ENCODE results near the gene PARVA. TPM values are rescaled to one million over a fixed set of nuclear protein-coding genes. Genes with fewer than 3 reads are reported as not detected.

The PARVA gene
- total and polyA plus RNA-seq, 2 of the 8 experiments (the other 6 are each of a cell fraction or from before 2014, with no cell fraction given), result 3.1 to 13.5 TPM

GRCh38 chr11:12529041-12529440 is 151.7 kb downstream of the PARVA start:
- no peak for FAIRE-seq
- Histone ChIP-seq H3K9ac (replicated peaks in 1 of 4; ENCODE audit: extremely low read depth in 1 of 4, low read depth in 3 of 4, low read length in 3 of 4) (no peak overlapping the region), H3K18ac (ENCODE audit: extremely low read depth, low read length) (no peak overlapping the region), H4K5ac (ENCODE audit: insufficient read length, low read depth, low read length) (no peak overlapping the region), H3K27ac (ENCODE audit: low read depth, low read length) (no peak overlapping the region), H2AFZ (ENCODE audit: low read length) (no peak overlapping the region), H2BK12ac (ENCODE audit: low read depth, low read length) (no peak overlapping the region), H3K79me2 (ENCODE audit: control insufficient read depth in 1 of 2, insufficient read depth in 2 of 2, low read length in 2 of 2) (no peaks in the 10 kb centered on the region), H3K4me2 (ENCODE audit: insufficient read depth in 1 of 2, low read depth in 2 of 2, low read length in 2 of 2) (no peak overlapping the region), H3K4ac (replicated peaks; ENCODE audit: insufficient read length, low read depth, low read length) (no peak overlapping the region), H4K8ac (ENCODE audit: extremely low read depth, insufficient read depth, low read length) (no peak overlapping the region), H2AK5ac (ENCODE audit: low read depth, low read length) (no peak overlapping the region), H3K14ac (ENCODE audit: insufficient read length) (no peak overlapping the region), H3K4me3 (ENCODE audit: extremely low read depth in 1 of 4, insufficient read depth in 2 of 4, low read depth in 3 of 4, low read length in 4 of 4) (no peak overlapping the region), H4K20me1 (replicated peaks in 1 of 2; ENCODE audit: control insufficient read depth in 1 of 2, insufficient read depth in 2 of 2, low read length in 2 of 2) (no peaks in the 10 kb centered on the region), H3K79me1 (ENCODE audit: low read depth, low read length) (no peaks in the 10 kb centered on the region), H2BK20ac (ENCODE audit: low read length) (no peak overlapping the region), H3K4me1 (replicated peaks in 1 of 4; ENCODE audit: control insufficient read depth in 3 of 4, insufficient read depth in 4 of 4, low read length in 3 of 4) (no peaks in the 10 kb centered on the region), H3K56ac (replicated peaks; ENCODE audit: insufficient read length, low read depth, low read length) (no peak overlapping the region), H3K23me2 (ENCODE audit: low read depth, low read length) (no peaks in the 10 kb centered on the region), H3K36me3 (ENCODE audit: control insufficient read depth in 2 of 4, insufficient read depth in 4 of 4, low read length in 3 of 4) (no peaks in the 10 kb centered on the region), H3K23ac (ENCODE audit: insufficient read length) (no peak overlapping the region), H2BK15ac (ENCODE audit: low read length) (no peak overlapping the region), H2BK5ac (ENCODE audit: low read depth, low read length) (no peak overlapping the region), H2BK120ac (replicated peaks; ENCODE audit: low read depth, low read length) (no peak overlapping the region), H3K9me3 (ENCODE audit: insufficient read depth in 2 of 2, low read depth in 1 of 2, low read length in 1 of 2) (no peaks in the 10 kb centered on the region), H3K27me3 (replicated peaks in 1 of 4; ENCODE audit: control insufficient read depth in 3 of 4, extremely low read depth in 1 of 4, insufficient read depth in 3 of 4, low read length in 3 of 4) (no peaks in the 10 kb centered on the region), H4K91ac (replicated peaks; ENCODE audit: insufficient read length, low read length) (no peak overlapping the region)
- TF ChIP-seq TEAD4 (IDR thresholded peaks at IDR 0.05; ENCODE audit: low read depth, low read length) (no peak), SIX5 (IDR thresholded peaks at IDR 0.05; ENCODE audit: low read depth, low read length) (no peak), GTF2F1 (IDR thresholded peaks at IDR 0.05; ENCODE audit: borderline replicate concordance, low read depth, low read length) (no peak), MAFK (IDR thresholded peaks at IDR 0.05; ENCODE audit: low read depth, low read length) (no peak), CBX5 (IDR thresholded peaks at IDR 0.05; ENCODE audit: low read depth, low read length) (no peak), SP1 (IDR thresholded peaks at IDR 0.05; ENCODE audit: low read depth, low read length) (no peak), JUN (IDR thresholded peaks at IDR 0.05; ENCODE audit: low read depth, low read length) (no peak), TAF1 (IDR thresholded peaks at IDR 0.05; ENCODE audit: low read depth, low read length) (no peak), ASH2L (IDR thresholded peaks at IDR 0.05; ENCODE audit: low read length) (no peak), RBBP5 (IDR thresholded peaks at IDR 0.05; ENCODE audit: borderline replicate concordance, low read depth, low read length) (no peak), TBP (IDR thresholded peaks at IDR 0.05; ENCODE audit: low read depth, low read length) (no peak), SRF (IDR thresholded peaks at IDR 0.05; ENCODE audit: low read depth, low read length) (no peak), MAX (IDR thresholded peaks at IDR 0.05) (no peak), KDM5A (IDR thresholded peaks at IDR 0.05; ENCODE audit: low read length) (no peak)
- ChIA-PET CTCF (ENCODE audit: partially characterized antibody) (no interaction called here), POLR2A (ENCODE audit: partially characterized antibody) (no interaction called here)
- 94% methylated on average over 5 of the region's 5 CpGs; no CpG with 5 or more reads in 1 of the 2 experiments for WGBS, 2 experiments (ENCODE audit: extremely low coverage in 1 of 2, insufficient coverage in 1 of 2, insufficient read length in 1 of 2, insufficient replicate concordance in 2 of 2, low coverage in 1 of 2, low lambda C conversion rate in 2 of 2, missing lambda C conversion rate in 1 of 2)
- DNase-seq (ENCODE audit: low read depth in 1 of 2, low spot score in 2 of 2), result no peak

Measured in H1 (cell line).